HG03103 (cell line): ENCODE measurements around the gene RAD21L1.
"Not testable (repeated sequence)": the region's sequence is repeated elsewhere in the genome, so short reads cannot be mapped to it uniquely, and the experiment has no call there.

Experiments used
- ATAC-seq: cut with Tn5 transposase; IDR thresholded peaks from one replicate; pipeline ENCODE4 v1.9.1; 2021; ENCODE audit warnings: low read depth; ENCODE audit not compliant: unreplicated experiment

The RAD21L1 gene

DNA sequence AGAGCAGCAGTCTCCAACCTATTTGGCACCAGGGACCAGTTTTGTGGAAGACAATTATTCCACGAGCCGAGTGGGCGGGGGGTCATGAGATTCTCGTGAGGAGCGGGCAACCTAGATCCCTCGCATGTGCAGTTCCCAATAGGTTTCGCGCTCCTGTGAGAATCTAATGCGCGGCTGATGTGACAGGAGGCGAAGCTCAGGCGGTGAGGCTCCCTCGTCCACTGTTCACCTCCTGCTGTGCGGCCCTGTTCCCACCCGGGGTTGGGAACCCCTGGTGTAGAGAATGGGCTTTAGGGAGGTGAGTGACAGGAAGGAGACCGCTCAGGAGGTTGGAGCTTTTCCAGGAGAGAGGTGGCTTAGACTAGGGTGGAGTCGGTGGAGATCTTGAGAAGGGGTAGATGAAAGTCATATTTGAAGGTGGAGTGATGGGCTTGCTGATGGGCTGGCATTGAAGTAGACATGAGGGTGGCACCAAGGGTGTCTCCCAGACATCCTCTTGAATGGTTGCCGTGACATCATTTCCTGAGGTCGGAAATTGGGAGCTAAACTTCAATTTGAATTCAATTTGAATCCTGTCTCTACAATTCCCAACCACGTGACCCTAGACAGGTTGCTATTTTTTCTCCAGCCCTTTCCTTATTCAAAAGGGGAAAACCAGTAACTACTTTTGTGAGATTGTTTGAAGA is 1.5 kb upstream of the RAD21L1 start:
- no peak for ATAC-seq

DNA sequence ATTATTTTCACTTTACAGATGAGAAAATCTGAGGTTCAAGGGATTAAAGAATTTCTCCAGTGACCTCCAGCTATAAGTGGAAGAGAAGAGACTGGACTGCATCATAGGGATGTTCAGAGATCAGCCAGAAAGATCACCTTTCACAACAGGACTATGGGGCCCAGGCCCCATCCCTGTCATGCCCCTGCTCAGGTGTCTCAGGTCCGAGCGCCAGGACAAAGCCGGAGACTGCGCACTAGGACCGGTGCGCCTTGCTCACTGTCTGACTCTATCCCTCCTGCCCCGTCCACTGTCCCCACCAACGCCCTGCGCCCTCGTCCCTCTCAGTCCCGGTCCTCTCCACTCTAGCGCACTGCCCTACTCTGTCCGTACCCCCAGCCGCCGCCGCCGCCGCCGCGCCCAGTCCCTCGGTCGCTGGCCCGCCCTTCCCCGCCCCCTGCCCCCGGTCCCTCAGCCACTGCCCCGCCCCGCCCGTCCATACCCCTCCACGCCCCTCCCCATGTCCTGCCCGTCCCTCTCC is 521 bp upstream of the RAD21L1 start:
- ATAC-seq = no peak

DNA sequence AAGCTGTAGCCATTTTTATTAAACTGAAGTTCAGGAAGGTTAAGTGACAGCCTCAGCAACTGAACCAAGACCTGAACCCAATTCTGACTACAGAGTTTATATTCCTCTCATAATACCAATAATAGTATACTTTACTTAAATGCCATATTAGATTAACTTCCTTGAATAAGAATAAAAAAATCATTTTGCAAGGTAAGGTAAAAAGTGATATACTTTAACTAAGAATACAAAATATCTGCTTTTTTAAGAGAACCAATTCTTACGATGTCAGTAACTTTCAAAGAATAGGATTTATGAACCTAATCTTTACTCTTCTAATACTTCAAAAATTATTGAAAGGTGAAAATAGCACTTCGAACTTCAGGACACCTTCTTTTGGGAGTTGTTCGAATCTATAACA is 3.7 kb downstream of the RAD21L1 start:
- no peak for ATAC-seq

DNA sequence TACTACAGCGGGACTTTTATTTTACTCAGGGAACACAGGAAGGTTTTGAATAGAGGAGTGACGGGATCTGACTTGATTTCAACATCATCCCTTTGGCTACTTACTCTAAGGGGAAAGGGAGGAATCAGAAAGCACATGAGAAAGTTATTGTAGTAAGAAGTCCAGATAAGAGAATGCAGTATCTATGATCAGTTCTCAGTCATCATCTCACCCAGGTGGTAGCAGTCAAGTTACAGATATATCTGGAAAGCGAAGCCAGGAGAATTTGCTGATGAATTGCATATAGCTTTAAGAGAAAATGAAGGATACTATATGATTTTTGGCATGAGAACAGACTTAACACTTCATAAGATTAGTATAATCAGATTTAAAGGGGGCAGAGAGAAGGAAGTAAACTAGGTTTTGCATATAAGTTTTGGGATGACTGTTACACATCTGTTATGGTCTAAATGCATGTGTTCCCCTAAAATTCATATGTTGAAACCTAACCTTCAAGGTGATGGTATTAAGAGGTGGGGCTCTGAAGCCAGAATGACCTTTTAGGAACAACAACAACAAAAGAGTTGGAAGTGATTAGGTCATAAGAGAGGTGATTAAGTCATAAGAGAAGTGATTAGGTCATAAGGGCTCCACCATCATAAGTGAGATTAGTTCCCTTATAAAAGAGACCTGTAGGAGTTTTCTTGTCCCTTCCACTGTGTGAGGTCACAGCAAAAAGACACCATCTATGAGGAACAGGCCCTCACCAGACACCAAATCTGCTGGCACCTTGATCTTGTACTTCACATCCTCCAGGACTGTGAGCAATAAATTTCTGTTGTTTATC is 6.7 kb downstream of the RAD21L1 start:
- no peak for ATAC-seq

DNA sequence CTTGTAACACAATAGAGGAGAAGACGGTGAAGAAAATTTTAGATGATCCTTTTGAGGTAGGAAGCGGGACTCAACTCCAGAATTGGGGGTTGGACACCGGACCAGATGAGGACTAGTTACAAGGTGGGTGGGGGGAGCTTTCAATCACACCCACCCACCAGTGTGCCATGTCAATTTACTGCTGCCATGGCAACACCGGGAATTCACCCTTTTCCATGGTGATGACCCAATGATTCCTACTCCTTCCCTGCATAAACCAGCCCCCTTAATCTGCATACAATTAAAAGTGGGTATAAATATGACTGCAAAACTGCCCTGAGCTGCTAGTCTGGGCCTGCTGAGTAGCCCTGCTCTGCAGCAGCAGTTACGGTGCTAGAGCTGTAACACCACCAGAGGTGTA is 14.7 kb downstream of the RAD21L1 start:
- no peak for ATAC-seq

DNA sequence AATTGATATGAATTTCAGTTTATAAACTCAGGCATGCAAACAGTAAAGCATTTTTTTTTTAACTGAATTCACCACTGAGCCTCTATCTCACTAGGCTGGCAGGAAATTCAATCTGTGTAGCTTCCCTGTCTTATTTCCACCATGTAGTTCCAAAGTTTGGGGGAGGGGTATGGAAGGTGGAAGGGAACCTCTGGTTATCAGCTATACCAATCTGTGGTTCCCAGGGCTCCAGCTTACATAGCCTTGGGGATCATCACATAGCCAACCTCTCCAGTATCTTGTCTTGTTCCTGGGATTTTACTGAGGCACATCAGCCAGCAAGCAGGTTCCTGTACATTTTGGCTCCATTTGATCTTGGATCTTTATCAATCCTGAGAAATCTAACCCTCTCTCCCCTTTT is 15.6 kb downstream of the RAD21L1 start:
- ATAC-seq = no peak

DNA sequence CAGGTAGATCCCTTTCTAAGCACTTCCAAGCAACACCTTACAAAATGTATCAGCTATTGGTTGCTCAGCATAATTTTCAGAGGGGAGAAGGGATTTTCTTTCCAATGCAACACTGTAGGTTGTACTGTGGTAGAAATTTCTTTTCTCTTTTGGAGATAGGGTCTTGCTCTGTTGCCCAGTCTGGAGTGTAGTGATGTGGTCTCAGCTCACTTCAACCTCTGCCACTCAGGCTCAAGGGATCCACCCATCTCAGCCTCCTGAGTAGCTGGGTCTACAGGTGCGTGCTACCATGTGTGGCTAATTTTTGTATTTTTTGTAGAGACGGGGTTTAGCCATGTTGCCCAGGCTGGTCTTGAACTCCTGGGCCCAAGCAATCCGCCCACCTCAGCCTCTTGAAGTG is 16.3 kb downstream of the RAD21L1 start:
- ATAC-seq = no peak

DNA sequence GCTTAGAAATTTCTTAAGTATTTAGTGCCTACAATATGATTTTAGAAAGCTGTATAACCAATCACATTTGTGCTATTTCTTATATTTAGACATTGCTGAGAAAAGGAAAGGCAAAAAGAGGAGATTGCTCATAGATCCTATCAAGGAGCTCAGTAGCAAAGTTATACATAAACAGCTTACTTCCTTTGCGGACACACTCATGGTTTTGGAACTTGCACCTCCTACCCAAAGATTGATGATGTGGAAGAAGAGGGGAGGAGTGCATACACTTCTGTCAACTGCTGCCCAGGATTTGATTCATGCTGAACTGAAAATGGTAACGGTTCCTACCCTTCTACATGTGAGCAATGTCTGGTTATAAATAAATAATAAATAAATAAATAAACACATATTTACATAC is 16.7 kb downstream of the RAD21L1 start:
- ATAC-seq = no peak

DNA sequence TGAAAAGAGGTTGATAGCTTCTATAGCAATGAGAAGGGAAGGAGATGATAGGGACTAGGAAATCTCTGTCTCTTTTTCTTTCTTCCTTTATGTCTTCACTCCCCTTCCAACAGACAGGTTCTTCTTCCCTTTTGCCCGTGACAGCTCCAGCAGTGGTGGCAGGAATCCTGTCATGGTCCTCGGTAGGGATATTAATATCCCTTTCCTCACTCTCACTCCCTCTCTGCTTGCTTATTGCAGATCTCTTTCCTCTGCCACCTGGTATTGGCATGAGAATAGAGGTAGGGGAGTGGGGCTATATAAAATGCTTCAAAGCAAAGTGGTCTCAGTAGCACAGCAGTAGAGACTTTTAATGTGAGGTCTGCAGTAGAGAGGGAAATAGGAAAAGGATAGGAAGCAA is 19.7 kb downstream of the RAD21L1 start:
- ATAC-seq = no peak

DNA sequence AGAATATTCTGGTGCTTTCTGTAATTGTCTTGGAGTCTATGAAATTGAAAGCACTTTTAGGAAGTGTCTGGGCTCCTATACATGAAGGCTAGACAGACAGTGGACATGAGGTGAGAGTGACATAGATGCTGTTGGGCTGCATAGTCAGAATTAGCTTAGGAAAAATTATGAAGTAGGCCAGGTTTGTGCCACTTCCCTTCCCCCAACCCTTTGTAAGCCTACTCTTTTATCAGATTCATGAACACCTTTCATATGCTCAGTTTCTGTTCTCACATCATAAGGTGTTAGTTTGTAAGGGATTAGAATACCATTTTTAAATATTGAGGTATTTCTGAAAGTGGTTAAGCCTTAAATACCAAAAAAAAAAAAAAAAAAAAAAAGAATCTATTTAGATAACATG is 21.8 kb downstream of the RAD21L1 start:
- no peak for ATAC-seq

DNA sequence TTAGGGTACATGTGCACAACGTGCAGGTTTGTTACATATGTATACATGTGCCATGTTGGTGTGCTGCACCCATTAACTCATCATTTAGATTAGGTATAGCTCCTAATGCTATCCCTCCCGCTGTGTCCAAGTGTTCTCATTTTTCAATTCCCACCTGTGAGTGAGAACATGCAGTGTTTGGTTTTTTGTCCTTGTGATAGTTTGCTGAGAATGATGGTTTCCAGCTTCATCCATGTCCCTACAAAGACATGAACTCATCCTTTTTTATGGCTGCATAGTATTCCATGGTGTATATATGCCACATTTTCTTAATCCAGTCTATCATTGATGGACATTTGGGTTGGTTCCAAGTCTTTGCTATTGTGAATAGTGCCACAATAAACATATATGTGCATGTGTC is 24.4 kb downstream of the RAD21L1 start:
- ATAC-seq = not testable (repeated sequence)

DNA sequence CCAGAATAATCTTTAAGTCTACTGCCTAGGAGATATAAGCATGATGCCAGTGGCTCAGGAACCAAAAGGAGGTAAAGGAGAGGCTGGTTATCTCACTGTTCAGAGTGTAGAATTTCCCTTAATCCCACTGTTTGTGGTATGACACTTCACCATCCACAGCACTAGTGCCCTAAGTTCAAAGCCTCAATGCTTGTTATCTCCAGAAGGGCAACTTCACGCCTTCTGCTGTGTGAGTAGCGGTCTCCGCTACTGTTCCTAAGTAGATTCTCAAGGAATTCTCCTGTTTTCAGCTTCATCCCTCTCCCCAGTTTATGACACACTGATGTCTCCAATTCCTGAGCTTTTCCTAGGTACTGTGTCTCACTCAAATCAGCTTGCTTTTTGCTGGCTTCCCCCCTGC is 26.6 kb downstream of the RAD21L1 start:
- ATAC-seq = no peak

DNA sequence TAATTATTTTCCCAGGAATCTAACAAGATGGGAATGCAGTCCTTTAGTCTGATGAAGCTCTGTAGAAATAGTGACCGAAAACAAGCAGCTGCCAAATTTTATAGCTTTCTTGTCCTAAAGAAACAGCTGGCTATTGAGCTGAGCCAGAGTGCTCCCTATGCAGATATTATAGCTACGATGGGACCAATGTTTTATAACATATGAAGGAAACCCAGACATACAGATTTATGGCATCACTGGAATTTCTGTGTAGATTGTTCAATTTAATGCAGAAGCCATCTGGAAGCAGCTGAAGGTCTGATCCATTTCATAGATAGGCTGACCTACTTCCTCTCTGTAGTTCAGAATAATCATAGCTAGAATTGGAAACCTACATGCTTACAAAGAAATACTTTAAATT is 28.4 kb downstream of the RAD21L1 start:
- ATAC-seq = no peak

DNA sequence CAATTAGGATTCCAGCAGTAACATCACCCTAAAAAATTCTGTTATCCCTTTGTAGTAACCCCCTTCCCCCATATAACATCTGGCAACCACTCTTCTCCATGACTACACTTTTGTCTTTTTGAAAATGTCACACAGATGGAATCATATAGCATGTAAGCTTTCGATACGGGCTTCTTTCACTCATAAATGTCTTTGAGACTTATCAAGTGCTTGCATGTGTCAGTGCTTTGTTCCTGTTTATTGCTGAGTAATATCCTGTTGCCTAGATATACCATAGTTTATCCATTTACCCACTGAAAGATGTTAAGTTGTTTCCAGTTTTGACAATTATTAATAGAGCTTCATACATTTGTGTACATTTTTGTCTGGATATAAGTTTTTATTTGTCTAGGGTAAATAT is 29.8 kb downstream of the RAD21L1 start:
- no peak for ATAC-seq

DNA sequence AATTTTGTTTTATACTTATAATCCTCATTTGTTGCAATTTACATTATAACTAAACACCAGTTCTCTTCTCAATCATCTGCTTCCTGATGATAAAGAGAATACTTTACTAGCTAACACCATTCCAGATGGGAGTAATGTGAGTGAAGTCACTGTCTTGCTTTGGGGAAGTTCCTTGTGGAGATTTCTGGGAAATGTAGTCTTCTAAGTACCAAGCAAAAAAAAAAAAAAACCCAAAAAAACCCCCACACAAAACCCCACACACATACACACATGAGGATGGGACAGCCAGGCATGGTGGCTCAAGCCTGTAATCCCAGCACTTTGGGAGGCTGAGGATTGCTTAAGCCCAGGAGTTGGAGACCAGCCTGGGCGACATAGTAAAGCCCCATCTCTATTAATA is 38.0 kb downstream of the RAD21L1 start:
- no peak for ATAC-seq

DNA sequence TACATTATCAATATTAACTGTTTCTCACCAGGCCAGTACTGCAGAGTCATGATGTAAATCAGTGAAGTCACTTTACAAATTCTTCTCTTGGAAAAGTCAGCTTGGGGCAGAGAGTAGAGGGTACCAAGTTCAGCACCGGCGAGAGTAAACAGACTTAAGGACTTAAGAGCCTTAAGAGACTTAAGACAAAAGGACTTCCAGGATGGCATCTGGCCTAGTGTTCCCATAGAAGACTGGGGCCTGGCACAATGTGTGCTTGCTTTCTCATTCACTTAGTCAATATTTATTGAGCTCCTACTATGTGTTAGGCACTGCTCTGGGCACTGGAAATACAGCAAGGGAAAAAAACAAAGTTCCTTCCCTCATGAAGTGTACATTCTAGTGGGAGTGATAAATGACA is 38.9 kb downstream of the RAD21L1 start:
- no peak for ATAC-seq

DNA sequence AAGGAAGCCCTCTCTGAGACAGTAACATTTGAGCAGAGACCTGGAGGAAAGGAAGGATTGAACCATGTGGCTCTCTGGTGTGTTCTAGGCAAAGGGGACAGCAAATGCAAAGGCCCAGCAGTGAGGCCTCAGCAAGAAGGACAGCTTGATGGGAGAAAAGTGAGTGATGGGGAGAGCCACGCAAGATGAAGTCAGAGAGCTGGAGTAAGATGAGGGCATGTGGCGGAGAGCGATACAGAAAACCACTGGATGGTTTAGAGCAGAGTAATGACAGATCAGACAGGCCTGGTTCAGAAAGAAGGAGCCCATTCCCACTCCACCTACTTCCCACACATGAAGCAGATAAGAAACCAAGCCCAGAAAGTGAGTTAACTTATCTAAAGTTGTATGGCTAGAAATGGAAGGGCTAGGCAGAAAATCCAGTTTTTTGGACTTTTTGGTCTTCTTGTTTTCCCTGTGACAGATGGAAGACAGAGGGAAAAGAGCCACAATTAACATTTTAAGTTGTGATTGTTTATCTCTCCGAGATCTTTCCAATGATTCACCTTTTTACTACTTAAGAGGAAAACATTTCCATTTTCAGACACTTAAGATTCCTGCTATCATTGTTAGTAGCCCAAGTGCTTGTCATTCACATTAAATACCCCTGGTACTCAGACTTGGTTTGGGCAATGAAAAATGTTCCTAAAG is 39.5 kb downstream of the RAD21L1 start:
- ATAC-seq = no peak

DNA sequence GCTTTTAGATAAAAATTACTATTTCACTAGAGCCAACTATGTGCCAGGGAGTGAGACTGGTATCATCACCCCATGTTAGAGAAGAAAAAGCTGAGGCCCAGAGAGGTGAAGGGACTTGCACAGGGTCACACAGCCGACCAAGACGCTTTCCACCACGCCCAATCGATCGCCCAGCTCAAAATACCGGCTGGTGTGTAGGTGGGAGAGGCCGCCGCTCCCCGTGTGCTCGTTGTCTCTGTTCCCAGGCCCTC is 40.0 kb downstream of the RAD21L1 start:
- no peak for ATAC-seq

DNA sequence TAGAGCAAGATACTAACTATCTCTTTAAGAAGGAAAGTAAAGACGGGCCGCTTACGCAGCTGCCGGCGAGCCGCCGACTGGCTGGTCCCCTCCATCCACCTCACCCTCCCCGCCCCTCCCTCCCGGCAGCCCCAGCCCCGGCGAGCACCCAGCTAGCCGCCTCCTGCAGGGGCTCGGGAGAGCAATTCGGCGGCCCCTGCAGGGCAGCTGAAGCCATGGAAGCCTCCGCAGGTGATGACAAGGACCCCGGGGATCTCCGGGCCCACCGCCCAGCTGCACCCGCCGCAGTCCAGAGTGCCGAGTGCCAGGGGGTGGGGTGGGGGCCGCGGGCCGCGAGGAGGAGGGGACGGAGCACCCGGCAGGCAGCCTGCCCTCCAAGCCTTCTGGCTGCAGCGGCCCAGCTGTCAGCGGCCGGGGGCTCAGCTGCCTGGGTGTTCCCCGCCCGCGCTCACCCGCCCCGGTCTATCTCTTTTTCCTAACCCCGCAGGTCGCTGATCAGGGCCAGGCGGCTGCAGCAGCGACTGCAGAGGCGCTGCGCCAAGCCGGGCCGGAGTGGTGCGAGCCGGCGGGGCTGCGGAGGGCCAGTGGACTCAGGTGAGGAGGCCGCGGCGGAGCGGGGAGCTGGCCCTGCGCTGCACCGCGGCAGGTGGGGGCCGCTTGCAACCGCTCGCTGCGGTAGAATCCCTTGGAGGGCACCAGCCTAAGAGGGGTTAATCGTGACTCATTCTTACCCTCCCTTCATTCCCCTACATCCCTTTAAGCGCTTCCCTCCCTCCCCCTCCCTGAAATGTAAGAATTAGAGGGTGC is 40.5 kb downstream of the RAD21L1 start, which contains the start of gene SNPH:
Gene SNPH, plus strand, starts transcription at position 128 of the 807 bp plus-strand sequence. CDS start 29,946 bp downstream, outside the sequence.
- no peak for ATAC-seq

DNA sequence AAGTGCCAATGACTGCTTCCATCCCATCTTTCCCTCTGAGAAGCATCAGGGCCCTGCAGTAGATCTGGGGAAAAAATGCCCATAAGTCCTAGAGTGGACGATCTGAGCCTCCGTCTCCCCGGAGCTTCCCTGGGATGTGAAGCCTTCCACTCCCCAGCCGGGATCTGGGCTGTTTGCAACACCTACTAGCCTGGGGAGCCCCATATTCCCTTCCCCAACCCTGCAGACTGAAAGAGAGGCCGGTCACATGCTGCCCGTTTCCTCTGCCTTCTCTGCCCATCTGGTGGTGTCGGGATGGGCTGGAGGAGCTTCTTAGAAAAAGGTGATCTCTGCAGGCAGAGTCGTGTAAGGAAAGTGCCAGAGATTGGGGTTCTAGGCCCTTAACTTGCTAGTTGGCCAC is 41.3 kb downstream of the RAD21L1 start:
- ATAC-seq = no peak
